HEK293 (cell line): ENCODE measurements around the gene UXS1.
A peak's percentile ranks its signal among the peaks of the same experiment; 100 is the strongest.

Experiments
- CTCF ChIA-PET: fragments of 350-600 bp; formaldehyde crosslinking; extraction: SDS; loops from one replicate; lab custom pipeline; 2021; ENCODE audit warnings: antibody characterized with exemption; lab: Yijun Ruan, JAX
- POLR2A ChIA-PET: fragments of 300-600 bp; formaldehyde crosslinking; extraction: SDS; loops from one replicate; lab custom pipeline; 2020; ENCODE audit warnings: antibody characterized with exemption, inconsistent platforms; lab: Yijun Ruan, JAX
- H3K27ac ChIP-seq: fragments of 200-500 bp; sonication (Bioruptor generic); 2 replicates; pipeline ENCODE4 v1.5.1; 2014; ENCODE audit warnings: low read depth, low read length, control low read depth, inconsistent platforms; ENCODE audit errors: extremely low read depth
- H3K36me3 ChIP-seq, 2 experiments: fragments of 200-500 bp in 1 of 2; sonication (Bioruptor generic) in 1 of 2; 1 replicate in 1 of 2; 2 replicates in 1 of 2; pipeline ENCODE4 v1.5.1; 2014 to 2017; ENCODE audit warnings: inconsistent platforms in 2 of 2, low read length in 2 of 2; ENCODE audit not compliant: control insufficient read depth in 2 of 2, insufficient read depth in 1 of 2
- H3K4me1 ChIP-seq: fragments of 200-500 bp; sonication (Bioruptor generic); 2 replicates; pipeline ENCODE4 v1.5.1; 2014; ENCODE audit warnings: mild to moderate bottlenecking, low read length, inconsistent platforms; ENCODE audit not compliant: control insufficient read depth, insufficient read depth
- H3K4me3 ChIP-seq: 2 replicates; pipeline ENCODE4 v1.5.1; 2011; ENCODE audit warnings: low read depth, mild to moderate bottlenecking, control low read depth, low read length, moderate library complexity
- H3K9me3 ChIP-seq: fragments of 200-500 bp; sonication (Bioruptor generic); 2 replicates; pipeline ENCODE4 v1.5.1; 2014; ENCODE audit warnings: low read depth, low read length, inconsistent platforms; ENCODE audit not compliant: control insufficient read depth, insufficient read depth
- EGR2 ChIP-seq: fragments of 450-650 bp; formaldehyde crosslinking; IDR thresholded peaks from 2 replicates; pipeline ENCODE4 v1.5.1; 2016; ENCODE audit warnings: low read depth, missing biosample characterization, missing genetic modification characterization
- HOXD13 ChIP-seq: sonication (generic); formaldehyde crosslinking; IDR thresholded peaks from 2 replicates; pipeline ENCODE4 v1.8.0; 2022; ENCODE audit warnings: missing genetic modification reagents, borderline replicate concordance
- IKZF3 ChIP-seq: fragments of 450-650 bp; IDR thresholded peaks from 2 replicates; pipeline ENCODE4 v1.5.0; 2018; ENCODE audit warnings: missing biosample characterization, mild to moderate bottlenecking, missing genetic modification characterization, moderate library complexity
- KLF10 ChIP-seq: fragments of 450-650 bp; IDR thresholded peaks from 2 replicates; pipeline ENCODE4 v1.5.1; 2018; ENCODE audit warnings: missing biosample characterization, mild to moderate bottlenecking, missing genetic modification characterization
- KLF9 ChIP-seq: fragments of 450-650 bp; formaldehyde crosslinking; IDR thresholded peaks from 2 replicates; pipeline ENCODE4 v1.5.1; 2016; ENCODE audit warnings: missing biosample characterization, missing genetic modification characterization, low read depth
- OSR2 ChIP-seq: fragments of 450-650 bp; formaldehyde crosslinking; IDR thresholded peaks from 2 replicates; pipeline ENCODE4 v1.5.1; 2016; ENCODE audit warnings: missing biosample characterization, missing genetic modification characterization
- SCRT1 ChIP-seq: fragments of 450-650 bp; formaldehyde crosslinking; IDR thresholded peaks from 2 replicates; pipeline ENCODE4 v1.5.1; 2016; ENCODE audit warnings: missing biosample characterization, missing genetic modification characterization, borderline replicate concordance
- SCRT2 ChIP-seq: fragments of 450-650 bp; formaldehyde crosslinking; IDR thresholded peaks from 2 replicates; pipeline ENCODE4 v1.5.1; 2016; ENCODE audit warnings: missing biosample characterization, missing genetic modification characterization
- SP3 ChIP-seq: fragments of 450-650 bp; formaldehyde crosslinking; IDR thresholded peaks from 2 replicates; pipeline ENCODE4 v1.5.1; 2016; ENCODE audit warnings: missing biosample characterization, missing genetic modification characterization
- WT1 ChIP-seq: fragments of 450-650 bp; formaldehyde crosslinking; IDR thresholded peaks from 2 replicates; pipeline ENCODE4 v1.5.1; 2016; ENCODE audit warnings: missing biosample characterization, missing genetic modification characterization
- ZBTB6 ChIP-seq: fragments of 450-650 bp; formaldehyde crosslinking; IDR thresholded peaks from 2 replicates; pipeline ENCODE4 v1.5.1; 2017; ENCODE audit warnings: missing biosample characterization, missing genetic modification characterization
- ZBTB7A ChIP-seq: fragments of 450-650 bp; formaldehyde crosslinking; IDR thresholded peaks from 2 replicates; pipeline ENCODE4 v1.5.1; 2016; ENCODE audit warnings: low read depth, missing biosample characterization, missing genetic modification characterization
- ZFP69B ChIP-seq: fragments of 450-650 bp; formaldehyde crosslinking; IDR thresholded peaks from 2 replicates; pipeline ENCODE4 v1.5.1; 2016; ENCODE audit warnings: missing biosample characterization, missing genetic modification characterization
- ZNF175 ChIP-seq: fragments of 450-650 bp; formaldehyde crosslinking; IDR thresholded peaks from 2 replicates; pipeline ENCODE4 v1.5.1; 2016; ENCODE audit warnings: missing biosample characterization, missing genetic modification characterization
- ZNF184 ChIP-seq: fragments of 450-650 bp; IDR thresholded peaks from 2 replicates; pipeline ENCODE4 v1.5.1; 2018; ENCODE audit warnings: missing biosample characterization, mild to moderate bottlenecking, missing genetic modification characterization
- ZNF501 ChIP-seq: fragments of 450-650 bp; formaldehyde crosslinking; IDR thresholded peaks from 2 replicates; pipeline ENCODE4 v1.5.1; 2016; ENCODE audit warnings: missing biosample characterization, missing genetic modification characterization
- ZNF560 ChIP-seq: fragments of 450-650 bp; formaldehyde crosslinking; IDR thresholded peaks from 2 replicates; pipeline ENCODE4 v1.5.1; 2017; ENCODE audit warnings: missing biosample characterization, missing genetic modification characterization, borderline replicate concordance
- ZNF580 ChIP-seq: fragments of 450-650 bp; formaldehyde crosslinking; IDR thresholded peaks from 2 replicates; pipeline ENCODE4 v1.5.1; 2016; ENCODE audit warnings: missing biosample characterization, missing genetic modification characterization
- ZNF624 ChIP-seq: fragments of 450-650 bp; formaldehyde crosslinking; IDR thresholded peaks from 2 replicates; pipeline ENCODE4 v1.5.1; 2017; ENCODE audit warnings: missing biosample characterization, missing genetic modification characterization
- ZNF629 ChIP-seq: fragments of 450-650 bp; formaldehyde crosslinking; IDR thresholded peaks from 2 replicates; pipeline ENCODE4 v1.5.1; 2017; ENCODE audit warnings: missing biosample characterization, missing genetic modification characterization
- ZNF654 ChIP-seq: fragments of 450-650 bp; formaldehyde crosslinking; IDR thresholded peaks from 2 replicates; pipeline ENCODE4 v1.5.1; 2016; ENCODE audit warnings: low read depth, missing biosample characterization, missing genetic modification characterization
- ZNF768 ChIP-seq: fragments of 450-650 bp; formaldehyde crosslinking; IDR thresholded peaks from 2 replicates; pipeline ENCODE4 v1.5.1; 2018; ENCODE audit warnings: missing biosample characterization, mild to moderate bottlenecking, missing genetic modification characterization
- ZSCAN18 ChIP-seq: fragments of 450-650 bp; formaldehyde crosslinking; IDR thresholded peaks from 2 replicates; pipeline ENCODE4 v1.5.1; 2016; ENCODE audit warnings: missing biosample characterization, missing genetic modification characterization

UXS1 gene

GRCh38 chr2:106108791-106109190 lies 85.3 kb downstream of the UXS1 start (continued):
- no peak for TF ChIP-seq ZSCAN18 (tag by site-specific recombination)

GRCh38 chr2:106108351-106108750 lies 85.8 kb downstream of the UXS1 start:
- TF ChIP-seq ZNF560 (tag by site-specific recombination) (no peak), ZNF654 (tag by site-specific recombination) (peak; percentile 32)
- TF ChIP-seq, all 188 proteins: peak for 1
- Histone ChIP-seq H3K36me3 (peaks cover 0 to 71% of the 10 kb centered on the region in 2 experiments; a peak in 2 of 3 replicates), H3K9me3 (no peaks in the 10 kb centered on the region), H3K27ac (no peak overlapping the region), H3K4me3 (no peak overlapping the region), H3K4me1 (no peaks in the 10 kb centered on the region)
- ChIA-PET CTCF (interaction anchor here (0.6 kb wide), 1 partner anchor 457 kb away, joined by 4 read pairs; no protein-coding TSS in a partner anchor), POLR2A (no interaction called here)

GRCh38 chr2:106107509-106108131 lies 86.5 kb downstream of the UXS1 start:
- H3K36me3 ChIP-seq = peaks cover 0 to 68% of the 10 kb centered on the region in 2 experiments; a peak in 2 of 3 replicates
- H3K27ac ChIP-seq = no peak overlapping the region
- POLR2A ChIA-PET = no interaction called here

GRCh38 chr2:106106622-106107508 lies 87.2 kb downstream of the UXS1 start:
- TF ChIP-seq SCRT2 (tag by site-specific recombination) = peak; percentile 56; the same call in 1 of the 2 replicates
- peak; percentile 50; the same call in 1 of the 2 replicates for TF ChIP-seq SCRT1 (tag by site-specific recombination)
- no peak for TF ChIP-seq OSR2 (tag by site-specific recombination)
- no peak for TF ChIP-seq SP3 (tag by site-specific recombination)
- TF ChIP-seq ZNF501 (tag by site-specific recombination) = no peak
- no peak for TF ChIP-seq ZNF629 (tag by site-specific recombination)
- no peak for TF ChIP-seq ZFP69B (tag by site-specific recombination)
- no peak for TF ChIP-seq ZNF184 (tag by site-specific recombination)
- TF ChIP-seq ZNF580 (tag by site-specific recombination) = no peak
- no peak for TF ChIP-seq ZBTB6 (tag by site-specific recombination)
- TF ChIP-seq ZNF768 = no peak
- Histone ChIP-seq H3K36me3 (peaks cover 0 to 60% of the 10 kb centered on the region in 2 experiments; a peak in 2 of 3 replicates), H3K4me3 (no peak overlapping the region), H3K9me3 (no peaks in the 10 kb centered on the region), H3K27ac (no peak overlapping the region), H3K4me1 (no peaks in the 10 kb centered on the region)
- ChIA-PET POLR2A (no interaction called here), CTCF (interaction anchor here (0.6 kb wide), 2 partner anchors 475 to 1602 kb away, joined by 3 read pairs; no protein-coding TSS in a partner anchor)

More at GRCh38 chr2:106107509-106108131, 86.5 kb downstream of the UXS1 start:
- no peak overlapping the region for H3K4me3 ChIP-seq
- no peaks in the 10 kb centered on the region for H3K4me1 ChIP-seq
- no peaks in the 10 kb centered on the region for H3K9me3 ChIP-seq
- TF ChIP-seq KLF9 (tag by site-specific recombination) = no peak
- peak; percentile 16; the same call in 1 of the 2 replicates for TF ChIP-seq EGR2 (tag by site-specific recombination)
- no peak for TF ChIP-seq WT1 (tag by site-specific recombination)
- TF ChIP-seq ZNF175 (tag by site-specific recombination) = no peak
- TF ChIP-seq HOXD13 (CRISPR knock-in tag) = no peak
- no peak for TF ChIP-seq ZNF624 (tag by site-specific recombination)
- no peak for TF ChIP-seq IKZF3 (tag by site-specific recombination)
- TF ChIP-seq KLF10 = no peak
- no peak for TF ChIP-seq ZBTB7A (tag by site-specific recombination)
- CTCF ChIA-PET = no interaction called here
